GM18498 (cell line): ENCODE data around the gene NFYC.
"Not testable (repeated sequence)": the region's sequence is repeated elsewhere in the genome, so short reads cannot be mapped to it uniquely, and the experiment has no call there.

Experiments
- ATAC-seq: cut with Tn5 transposase; IDR thresholded peaks from one replicate; pipeline ENCODE4 v1.9.1; 2021; ENCODE audit warnings: mild to moderate bottlenecking, moderate library complexity; ENCODE audit not compliant: unreplicated experiment

Gene NFYC

DNA sequence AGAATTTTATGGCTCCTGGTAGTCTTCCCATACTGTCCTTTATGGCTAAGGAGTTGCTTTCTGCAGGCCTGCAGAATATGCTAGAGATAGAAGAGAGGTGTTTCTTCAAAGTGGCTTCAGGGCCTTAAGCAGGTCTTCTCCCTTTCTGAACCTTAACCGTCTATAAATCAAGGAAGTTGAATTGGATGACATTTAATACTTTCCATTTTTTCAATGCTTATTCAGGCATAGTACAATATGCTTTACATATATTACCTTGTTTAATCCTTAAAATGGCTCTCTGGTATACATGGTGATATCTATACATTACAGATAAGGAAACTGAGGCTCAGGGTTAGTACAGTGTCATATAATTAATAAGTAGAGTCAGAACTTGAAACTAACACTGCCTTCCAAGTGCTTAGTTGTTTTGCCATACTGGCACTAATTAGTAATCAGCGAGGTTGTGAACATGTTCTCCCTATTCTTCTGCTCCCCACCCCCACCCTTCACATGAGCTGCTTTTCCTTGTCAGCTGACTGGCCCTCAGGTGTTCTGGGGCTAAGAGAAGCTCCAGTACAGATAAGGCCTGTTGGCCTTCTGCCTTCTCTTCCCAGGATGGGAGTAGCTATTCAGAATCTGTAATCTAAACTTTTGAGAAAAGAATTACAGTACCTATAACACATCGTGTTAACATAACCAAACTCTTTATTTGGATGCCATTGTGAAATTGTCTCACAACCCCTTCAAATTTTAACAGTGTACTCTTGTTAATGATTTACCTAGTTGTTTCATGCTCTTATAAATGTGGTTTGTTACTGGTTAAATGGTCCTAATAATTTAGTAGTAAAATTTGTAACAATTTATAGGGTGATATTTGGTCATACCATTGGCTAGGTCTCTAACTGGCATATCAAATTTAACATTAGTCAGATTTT is 13.6 kb downstream of the NFYC start:
- no peak for ATAC-seq

DNA sequence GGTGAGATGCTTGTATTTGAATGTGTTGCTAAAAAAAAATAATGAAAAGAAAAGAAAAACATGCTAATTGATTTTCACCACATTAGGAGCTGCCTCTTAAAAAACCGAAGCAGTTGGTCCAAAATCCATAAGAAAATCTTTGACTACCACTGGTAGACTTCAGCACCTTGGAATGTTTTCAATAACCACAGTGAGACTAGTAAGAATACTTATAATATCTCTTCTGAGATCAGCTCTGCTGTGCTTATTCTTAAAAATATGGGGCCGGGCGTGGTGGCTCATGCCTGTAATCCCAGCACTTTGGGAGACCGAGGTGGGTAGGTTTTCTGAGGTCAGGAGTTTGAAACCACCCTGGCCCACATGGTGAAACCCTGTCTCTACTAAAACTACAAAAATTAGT is 15.1 kb downstream of the NFYC start:
- ATAC-seq, result no peak

DNA sequence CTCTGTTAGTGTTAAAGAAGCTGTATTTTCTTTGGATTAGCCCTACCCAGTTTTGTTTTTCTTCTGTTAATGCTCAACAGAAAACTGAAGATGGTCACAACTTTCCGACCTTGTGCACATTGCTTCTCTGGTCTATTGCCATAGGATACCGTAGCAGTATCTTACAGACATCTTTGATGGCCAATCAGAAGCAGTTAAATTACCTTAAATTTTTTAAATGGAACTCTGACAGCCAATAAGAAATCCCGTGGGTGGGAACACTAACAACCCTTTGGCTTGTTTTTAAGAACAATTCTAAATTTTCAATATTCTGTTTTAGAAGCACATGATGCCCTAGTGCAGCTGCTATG is 17.2 kb downstream of the NFYC start:
- ATAC-seq, result peak; percentile 67

DNA sequence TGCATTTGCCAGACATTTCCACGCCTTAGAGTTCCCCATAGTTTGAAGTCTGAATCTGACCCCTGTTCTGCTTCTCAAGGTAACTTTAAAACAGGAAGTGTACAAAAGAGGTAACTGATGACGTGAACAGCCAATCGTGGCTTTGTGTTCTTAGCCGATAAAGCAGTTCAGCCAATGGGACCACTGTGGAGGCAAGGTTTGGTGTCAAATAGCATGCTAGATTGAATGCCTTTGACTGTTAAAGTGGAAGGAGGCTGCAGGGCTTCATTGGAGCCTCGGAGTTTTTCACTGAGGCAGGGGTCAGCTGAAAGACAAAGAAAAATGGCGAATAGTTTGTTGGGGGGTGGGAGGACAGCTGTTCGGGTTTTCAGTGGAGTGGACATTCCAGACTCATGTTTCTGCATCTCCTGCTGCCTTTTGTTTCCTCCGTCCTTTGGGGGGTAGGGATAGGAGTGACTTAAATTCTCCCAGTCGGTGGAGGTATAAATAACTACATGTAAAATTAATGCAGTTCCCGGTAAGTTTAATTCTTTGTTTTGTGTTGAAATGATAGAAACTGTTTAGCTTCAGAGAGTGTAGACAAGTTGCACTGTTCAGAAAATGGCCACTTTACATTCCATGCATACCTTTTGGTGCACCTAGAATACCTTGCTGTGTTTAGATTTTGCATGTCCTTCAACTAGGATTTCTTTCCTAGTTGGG is 17.7 kb downstream of the NFYC start:
- peak; percentile 92 for ATAC-seq

DNA sequence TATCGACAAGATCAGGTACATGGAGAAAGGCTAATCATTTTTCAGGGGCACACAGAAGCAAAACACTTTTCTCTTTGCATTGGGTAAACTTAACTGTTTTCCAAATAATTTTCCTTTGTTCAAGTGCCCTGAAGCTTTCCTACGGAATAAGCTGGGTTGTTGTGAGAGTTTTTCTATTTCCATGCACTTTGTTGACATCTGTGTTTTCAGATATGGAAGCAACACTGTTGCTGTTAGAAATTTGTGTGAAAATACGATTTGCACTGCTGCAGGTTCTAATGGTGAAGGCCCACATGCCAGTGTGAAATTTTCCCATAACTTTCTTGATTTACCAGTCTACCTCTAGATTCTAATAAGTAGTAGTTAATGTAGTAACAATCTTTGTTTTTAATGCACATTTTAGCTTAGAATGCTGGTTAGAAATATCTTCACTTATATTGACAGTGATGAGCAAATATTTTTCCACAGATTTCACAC is 18.3 kb downstream of the NFYC start:
- ATAC-seq, result no peak

DNA sequence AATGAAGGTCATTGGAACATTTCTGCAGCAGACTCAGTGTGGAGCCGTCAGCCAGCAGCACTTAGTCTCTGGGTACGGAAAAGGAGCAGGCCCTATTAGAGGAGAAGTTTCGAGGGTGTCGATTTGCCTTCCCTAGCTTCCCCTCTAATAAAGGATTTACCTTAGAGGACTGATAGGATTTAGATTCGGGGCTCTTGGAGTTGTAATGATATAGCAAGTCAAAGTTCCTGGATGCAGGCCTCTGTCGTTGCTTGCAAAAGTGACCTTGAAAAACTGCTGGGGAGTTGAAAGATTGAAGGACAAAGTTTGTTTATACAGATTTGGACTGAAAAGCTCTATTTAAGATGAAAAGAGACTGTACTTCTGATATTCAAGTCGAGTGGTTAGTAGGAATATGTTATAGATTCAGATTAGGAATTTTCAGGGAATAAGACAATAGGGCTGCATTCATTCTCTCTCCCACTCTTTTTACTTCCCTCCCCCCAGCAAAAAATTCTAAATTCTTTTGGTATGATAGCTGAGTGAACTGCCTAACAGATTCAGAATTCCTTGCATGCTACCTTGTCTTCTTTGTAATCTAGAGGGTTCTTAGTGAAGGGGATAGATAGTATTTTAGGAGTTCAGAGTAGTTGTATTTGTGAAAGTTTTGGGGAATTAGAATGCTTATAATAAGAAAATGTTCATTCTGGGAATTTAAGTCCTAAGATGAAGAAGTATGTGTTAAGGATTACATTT is 19.2 kb downstream of the NFYC start:
- ATAC-seq, result no peak

DNA sequence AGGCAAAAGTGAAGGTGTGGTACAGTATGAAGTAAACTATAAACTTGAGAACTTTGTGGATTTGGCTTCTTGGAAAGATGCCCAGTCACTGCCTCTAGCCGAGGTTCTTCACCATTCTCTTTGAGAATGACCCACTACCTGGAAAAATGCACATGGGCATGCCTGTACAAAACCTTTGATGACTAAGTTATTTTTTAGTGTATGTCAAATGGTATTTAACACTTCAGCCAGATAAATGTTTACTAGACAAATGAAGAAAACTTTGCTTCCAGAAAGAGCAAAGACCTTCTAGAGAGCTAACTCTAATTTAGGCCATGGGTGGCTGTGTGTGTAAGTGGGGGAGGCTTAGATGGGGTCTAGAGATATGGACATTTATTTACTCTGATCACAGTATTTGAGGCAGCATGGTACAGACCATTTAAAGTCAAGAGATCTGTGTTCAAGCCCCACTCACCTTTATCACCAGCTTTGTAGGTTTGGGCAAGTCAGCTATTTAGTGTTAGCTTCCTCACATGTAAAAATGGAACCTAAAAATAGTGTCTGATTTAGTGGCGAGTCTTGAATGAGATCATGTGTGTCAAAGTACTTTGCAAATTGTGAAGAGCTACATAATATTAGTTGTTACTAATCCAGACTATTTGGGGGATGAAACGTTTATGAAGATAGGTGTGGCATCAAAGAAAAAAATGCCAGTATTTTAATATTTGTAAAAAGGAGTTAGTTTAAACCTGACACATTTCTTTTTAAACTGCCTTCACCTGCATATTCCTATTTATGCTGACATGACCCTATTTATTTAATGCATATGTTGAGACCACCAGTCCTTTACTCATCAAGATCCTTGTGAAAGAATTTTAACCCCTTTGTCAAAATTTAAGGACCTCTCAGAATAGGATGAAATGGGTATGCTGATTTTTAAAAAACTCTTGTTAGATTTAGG is 20.2 kb downstream of the NFYC start:
- no peak for ATAC-seq

DNA sequence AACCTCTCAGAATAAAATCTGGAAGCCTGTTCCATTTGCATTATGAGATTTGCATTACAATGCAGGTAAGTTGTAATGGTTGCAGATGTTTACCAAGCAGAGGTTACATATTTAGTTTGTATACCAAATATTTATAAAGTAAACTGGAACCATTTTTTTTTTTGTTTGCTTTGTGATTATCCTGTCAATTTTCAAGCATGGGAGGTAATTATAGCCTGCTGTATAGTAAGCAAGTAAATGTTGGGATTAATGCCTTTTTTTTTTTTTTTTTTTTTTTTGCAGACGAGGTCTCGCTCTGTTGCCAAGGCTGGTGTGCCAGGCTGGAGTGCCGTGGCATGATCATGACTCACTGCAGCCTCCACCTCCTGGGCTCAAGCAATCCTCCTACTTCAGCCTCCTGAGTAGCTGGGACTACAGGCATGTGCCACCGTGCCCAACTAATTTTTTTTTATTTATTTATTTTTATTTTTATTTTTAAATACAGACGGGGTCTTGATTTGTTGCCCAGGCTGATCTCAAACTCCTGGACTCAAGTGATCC is 21.0 kb downstream of the NFYC start:
- ATAC-seq, result no peak

DNA sequence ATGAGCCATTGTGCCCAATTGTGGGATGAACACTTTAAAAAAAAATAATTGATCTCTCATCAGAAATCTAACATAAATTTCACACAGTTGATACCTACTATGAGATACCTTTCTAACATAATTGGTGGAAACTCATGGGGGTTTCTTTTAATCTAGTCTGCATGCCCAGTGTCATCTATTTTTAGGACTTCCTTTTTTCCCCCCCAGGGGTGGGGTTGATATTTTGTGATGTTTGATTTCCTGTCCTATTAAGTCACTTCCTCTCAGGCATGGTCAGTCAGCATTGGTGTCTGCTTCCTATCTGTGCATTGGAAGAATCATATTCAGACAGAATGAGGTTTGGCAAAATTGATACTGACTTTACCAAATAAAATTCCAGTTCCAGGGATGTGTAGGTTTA is 21.5 kb downstream of the NFYC start:
- ATAC-seq, result no peak

DNA sequence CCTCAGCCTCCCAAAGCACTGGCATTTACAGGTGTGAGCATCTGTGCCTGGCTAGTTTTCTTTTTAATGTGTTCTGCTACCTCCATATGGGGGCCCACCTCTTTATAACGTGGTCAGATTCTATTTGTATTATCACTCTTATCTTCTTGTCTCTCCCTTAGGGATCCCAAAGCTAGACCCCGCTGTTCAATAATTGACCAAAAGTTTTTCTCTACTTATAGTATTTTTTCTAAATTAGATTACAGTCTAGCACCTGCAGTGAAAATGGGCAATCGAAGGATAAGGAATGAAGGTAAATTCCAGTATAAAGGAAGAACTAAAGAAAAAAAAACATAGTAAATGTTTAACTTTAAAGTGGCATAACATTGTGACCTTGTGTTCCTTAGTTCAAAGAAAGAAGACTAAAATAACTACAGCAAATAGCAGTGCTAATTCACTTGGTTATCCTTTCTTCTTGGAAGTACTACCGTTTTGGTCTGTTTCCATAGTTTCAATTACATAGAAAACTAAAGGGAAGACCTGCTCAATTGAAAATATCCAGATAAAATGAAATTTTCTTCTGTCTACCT is 24.1 kb downstream of the NFYC start:
- ATAC-seq, result no peak

DNA sequence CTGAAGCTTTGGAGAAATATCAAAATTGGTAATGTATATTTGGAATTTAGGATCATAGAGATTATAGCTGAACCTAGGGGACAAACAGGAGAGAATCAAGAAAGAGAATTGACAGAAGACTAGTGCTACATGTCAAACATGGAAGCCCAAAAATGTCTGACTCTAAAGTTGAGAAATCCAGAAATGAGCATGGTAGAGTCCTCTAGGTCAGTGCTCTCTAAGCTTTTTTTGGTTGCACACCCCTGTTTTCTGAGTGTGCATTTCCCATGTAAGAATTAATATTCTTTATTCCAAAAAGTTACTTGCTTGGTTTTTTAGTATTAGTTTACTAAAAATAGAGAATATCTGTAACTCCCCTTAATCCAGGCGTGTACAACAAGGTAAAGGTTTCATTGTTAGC is 25.6 kb downstream of the NFYC start:
- no peak for ATAC-seq

DNA sequence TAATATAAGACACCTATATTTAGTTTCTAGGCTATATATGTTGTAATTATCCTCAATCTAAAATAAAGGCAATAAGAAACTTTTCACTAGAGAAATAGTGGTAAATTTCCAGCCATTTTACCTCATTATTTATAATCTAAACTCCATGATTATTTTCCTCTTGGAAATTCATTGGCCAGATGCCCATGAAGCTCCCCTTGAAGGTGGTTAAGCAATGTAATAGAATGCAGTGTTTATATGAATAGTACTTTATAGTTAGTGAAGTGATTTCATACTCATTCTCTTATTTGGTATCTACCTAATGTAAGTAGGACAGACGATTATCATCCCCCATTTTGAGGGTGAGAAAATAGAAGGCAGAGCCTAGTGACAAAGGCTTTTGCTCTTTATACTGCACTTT is 26.5 kb downstream of the NFYC start:
- ATAC-seq, result no peak

DNA sequence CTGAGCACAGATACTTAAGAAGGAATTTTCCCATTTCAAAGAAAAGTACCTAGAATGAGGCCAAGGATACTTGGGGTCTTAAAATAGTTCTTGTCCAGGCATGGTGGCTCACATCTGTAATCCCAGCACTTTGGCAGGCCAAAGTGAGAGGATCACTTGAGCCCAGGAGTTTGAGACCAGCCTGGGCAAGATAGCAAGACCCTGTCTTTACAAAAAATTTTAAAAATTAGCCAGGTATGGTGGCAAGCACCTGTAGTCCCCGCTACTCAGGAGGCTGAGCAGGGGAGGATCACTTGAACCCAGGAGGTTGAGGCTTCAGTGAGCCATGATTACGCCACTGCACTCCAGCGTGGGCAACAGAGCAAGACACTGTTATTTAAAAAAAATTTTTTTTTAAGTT is 29.0 kb downstream of the NFYC start:
- no peak for ATAC-seq

DNA sequence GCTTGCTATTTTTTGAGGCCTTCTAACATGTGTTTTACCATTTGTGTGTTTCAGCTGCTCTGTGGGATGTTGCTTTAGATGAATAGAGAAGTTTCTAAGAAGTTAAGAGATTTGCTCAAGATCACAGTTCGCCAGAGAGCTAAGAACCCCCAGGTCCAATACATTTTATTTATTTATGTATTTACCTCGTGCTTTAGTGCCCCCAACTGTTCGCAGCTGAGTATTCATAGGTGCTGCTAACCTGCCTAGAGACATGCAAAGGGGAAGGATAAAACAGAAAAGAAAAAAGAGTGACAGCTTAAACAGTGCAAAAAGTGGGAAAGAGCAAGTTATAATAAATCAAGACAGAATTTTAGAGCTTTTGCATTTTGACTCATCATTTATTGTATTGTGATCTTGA is 31.1 kb downstream of the NFYC start:
- no peak for ATAC-seq

DNA sequence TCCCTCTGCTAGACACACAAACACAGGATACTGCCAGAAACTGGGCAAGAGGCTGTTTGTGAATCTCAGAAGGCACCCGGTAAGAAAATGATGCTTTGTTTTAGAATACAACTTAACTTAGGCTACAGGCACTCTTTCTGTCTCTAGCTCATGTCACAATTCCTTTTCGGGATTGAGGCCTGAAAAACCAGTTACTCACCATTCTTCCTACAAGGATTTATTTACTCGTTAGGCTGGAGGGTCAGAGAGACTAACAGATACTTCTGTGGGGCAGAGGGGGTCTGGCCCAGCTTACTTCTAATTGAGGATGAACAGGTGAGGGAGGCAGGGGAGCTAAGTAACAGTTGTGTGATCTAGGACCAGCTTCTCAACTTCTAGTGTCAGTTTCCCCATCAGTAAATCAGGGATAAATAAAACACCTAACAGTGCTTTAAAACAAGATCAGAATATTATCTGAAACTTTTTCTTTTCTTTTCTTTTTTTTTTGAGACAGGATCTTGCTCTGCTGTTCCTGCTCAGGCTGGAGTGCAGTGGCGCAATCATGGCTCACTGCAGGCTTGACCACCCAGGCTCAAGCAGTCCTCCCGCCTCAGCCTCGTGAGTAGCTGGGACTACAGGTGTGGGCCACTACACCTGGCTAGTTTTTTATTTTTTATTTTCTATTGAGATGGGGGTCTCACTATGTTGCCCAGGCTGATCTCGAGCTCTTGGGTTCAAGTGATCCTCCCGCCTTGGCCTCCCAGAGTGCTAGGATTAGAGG is 31.9 kb downstream of the NFYC start:
- no peak for ATAC-seq

DNA sequence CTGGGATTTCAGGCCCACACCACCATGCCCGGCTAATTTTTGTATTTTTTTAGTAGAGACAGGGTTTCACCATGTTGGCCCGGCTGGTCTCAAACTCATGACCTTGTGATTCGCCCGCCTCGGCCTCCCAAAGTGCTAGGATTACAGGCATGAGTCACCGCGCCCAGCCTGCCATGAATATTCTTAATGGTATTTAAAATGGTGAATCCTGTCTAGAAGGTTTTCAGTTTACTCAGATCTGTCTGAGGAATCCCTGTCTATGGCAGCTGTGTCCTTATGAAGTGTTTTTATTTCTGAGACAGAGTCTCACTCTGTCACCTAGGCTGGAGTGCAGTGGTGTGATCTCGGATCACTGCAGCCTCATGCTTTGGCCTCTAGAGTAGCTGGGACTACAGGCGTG is 36.2 kb downstream of the NFYC start:
- not testable (repeated sequence) for ATAC-seq

DNA sequence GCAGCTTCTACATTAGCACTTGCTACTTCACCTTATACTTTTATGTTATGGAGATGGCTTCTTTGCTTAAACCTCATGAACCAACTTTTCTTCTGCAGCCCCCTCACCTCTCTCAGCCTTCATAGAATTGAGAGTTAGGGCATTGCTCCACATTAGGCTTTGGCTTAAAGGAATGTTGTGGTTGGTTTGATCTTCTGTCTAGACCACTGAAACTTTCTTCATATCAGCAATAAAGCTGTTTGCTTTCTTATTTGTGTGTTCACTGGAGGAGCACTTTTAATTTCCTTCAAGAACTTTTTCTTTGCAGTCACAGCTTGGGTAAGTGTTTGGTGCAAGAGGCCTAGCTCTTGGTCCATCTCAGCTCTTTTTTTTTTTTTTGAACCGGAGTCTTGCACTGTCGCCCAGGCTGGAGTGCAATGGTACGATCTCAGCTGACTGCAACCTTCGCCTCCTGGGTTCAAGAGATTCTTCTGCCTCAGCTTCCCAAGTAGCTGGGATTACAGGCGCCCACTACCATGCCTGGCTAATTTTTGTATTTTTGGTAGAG is 37.9 kb downstream of the NFYC start:
- ATAC-seq, result not testable (repeated sequence)

DNA sequence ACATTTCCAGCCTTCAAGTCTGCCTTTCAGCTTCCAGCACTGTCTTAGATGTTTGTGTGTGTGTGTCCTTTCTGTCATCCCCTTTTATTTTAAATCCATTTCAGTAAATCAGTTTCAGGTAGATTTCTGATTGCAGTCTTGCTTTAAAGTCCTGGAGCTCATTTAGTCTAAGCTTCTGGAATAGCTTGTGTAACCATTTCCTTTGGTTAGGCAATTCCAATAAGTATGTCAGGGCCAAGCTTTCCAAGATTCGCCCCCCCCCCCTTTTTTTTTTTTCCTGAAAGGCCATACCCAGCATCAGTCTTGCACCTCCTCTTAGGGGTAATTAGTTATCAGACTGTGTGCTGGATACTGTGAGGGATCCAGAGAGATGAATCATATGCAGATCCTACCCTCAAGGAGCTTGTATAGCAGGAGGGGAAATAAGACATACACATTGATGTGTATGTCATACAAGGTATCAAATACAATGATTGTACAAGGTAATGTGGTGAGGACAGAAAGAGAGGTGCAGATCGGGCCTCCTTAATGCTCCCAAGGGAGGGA is 41.3 kb downstream of the NFYC start:
- no peak for ATAC-seq
